Measurements from ENCODE around the gene SEMA4C.
A peak's percentile ranks its signal among the peaks of the same experiment; 100 is the strongest.
"Not testable (repeated sequence)": the region's sequence is repeated elsewhere in the genome, so short reads cannot be mapped to it uniquely, and the experiment has no call there.

SEMA4C gene

GRCh38 chr2:96864343-96865091 is 5.4 kb downstream of the SEMA4C start:
- DNase-seq = no peak

- no peak for DNase-seq
These were observed 6.1 kb downstream of the SEMA4C start for GRCh38 chr2:96863575-96864342.

GRCh38 chr2:96863056-96863455 is 6.8 kb downstream of the SEMA4C start:
- DNase-seq = not testable (repeated sequence)

GRCh38 chr2:96861074-96861473 is 8.8 kb downstream of the SEMA4C start:
- no peak for DNase-seq

- no peak for DNase-seq
These were observed 9.5 kb downstream of the SEMA4C start for GRCh38 chr2:96860065-96861029.

GRCh38 chr2:96859681-96860064 is 10.2 kb downstream of the SEMA4C start:
- no peak for DNase-seq

- no peak for DNase-seq
These were observed 10.7 kb downstream of the SEMA4C start for GRCh38 chr2:96859099-96859649.

GRCh38 chr2:96857667-96858372 is 12.1 kb downstream of the SEMA4C start, which contains the start of gene ANKRD39:
ANKRD39 (minus strand) TSS chr2:96858016; CDS start chr2:96857987, 29 bp downstream.
- peak; percentile 98 for DNase-seq

GRCh38 chr2:96856776-96857666 is 12.9 kb downstream of the SEMA4C start:
- DNase-seq = peak; percentile 56

GRCh38 chr2:96853321-96853720 is 16.6 kb downstream of the SEMA4C start:
- no peak for DNase-seq

GRCh38 chr2:96852667-96853066 is 17.2 kb downstream of the SEMA4C start:
- no peak for DNase-seq

GRCh38 chr2:96848264-96848663 is 21.6 kb downstream of the SEMA4C start:
- no peak for DNase-seq

- peak; percentile 24 for DNase-seq
These were observed 22.3 kb downstream of the SEMA4C start for GRCh38 chr2:96847586-96847985.

GRCh38 chr2:96846825-96847224 is 23.1 kb downstream of the SEMA4C start:
- DNase-seq = no peak

GRCh38 chr2:96844405-96844808 is 25.5 kb downstream of the SEMA4C start:
- no peak for DNase-seq

- no peak for DNase-seq
These were observed 26.2 kb downstream of the SEMA4C start, which contains the start of gene ANKRD23 for GRCh38 chr2:96843538-96844268. ANKRD23 (minus strand) TSS chr2:96844021; CDS start chr2:96843992, 29 bp downstream.

GRCh38 chr2:96842600-96842999 is 27.3 kb downstream of the SEMA4C start:
- no peak for DNase-seq

GRCh38 chr2:96841701-96842495 is 28.0 kb downstream of the SEMA4C start:
- no peak for DNase-seq
